Coronary artery (tissue), 2 donors: ENCODE results near the gene BICD2.
"Not testable (repeated sequence)": the region's sequence is repeated elsewhere in the genome, so short reads cannot be mapped to it uniquely, and the experiment has no call there.

Experiments used
- DNase-seq: peaks from one replicate; pipeline ENCODE4 v3.0.0-alpha.2; 2017; ENCODE audit warnings: low spot score
- H3K27ac ChIP-seq, 2 donors: fragments of 200-600 bp; sonication (generic); one replicate each; pipeline ENCODE4 v1.5.1; 2016 to 2019
- H3K4me3 ChIP-seq: fragments of 200-600 bp; sonication (generic); 2 replicates; pipeline ENCODE4 v1.5.1; 2016; ENCODE audit warnings: mild to moderate bottlenecking, moderate library complexity
- CTCF ChIP-seq: fragments of 200-600 bp; sonication (generic); IDR thresholded peaks from one replicate; pipeline ENCODE4 v1.5.1; 2019; ENCODE audit warnings: antibody characterized with exemption

The BICD2 gene

GRCh38 chr9:92798358-92798757 is 33.7 kb upstream of the BICD2 start:
- no peak overlapping the region for H3K4me3 ChIP-seq
- no peak for TF ChIP-seq CTCF
- H3K27ac ChIP-seq: no peak overlapping the region
- DNase-seq: no peak

GRCh38 chr9:92796337-92796804 is 31.7 kb upstream of the BICD2 start:
- H3K4me3 ChIP-seq, H3K27ac ChIP-seq, DNase-seq: not testable (repeated sequence)

DNA sequence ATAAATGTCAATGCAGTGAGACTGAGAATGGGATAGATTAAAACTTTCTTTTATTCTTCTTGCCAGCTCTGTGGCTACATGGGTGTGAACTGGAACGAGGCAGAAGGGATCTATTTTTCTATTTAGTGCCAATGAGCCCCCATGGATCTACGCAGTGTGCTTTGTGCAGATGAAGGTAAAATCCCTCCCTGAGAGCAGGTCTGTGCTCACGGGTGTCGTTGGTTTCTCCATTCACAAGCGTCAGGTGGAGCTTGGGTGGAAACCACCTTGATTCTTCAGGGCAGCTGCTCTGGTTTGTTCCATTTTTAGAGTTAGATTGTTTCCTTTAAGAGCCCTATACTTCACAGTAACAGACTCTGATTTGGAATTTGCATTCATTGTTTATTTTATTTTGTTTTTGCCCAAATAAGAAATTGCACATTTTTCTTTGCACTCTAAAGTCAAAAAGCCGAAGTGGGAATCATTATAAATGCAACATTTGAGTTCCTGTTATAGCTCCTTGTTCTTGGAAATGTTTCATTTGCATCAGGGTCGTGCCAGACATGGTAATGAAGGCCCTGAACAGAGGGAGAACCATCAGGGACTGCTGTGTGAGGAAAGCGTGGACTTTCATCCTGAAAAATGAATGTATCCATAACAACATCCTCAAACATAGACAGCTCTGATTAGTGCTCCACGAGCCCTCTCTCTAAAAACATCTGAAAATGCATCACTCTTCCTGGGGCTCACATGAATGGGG is 31.1 kb upstream of the BICD2 start:
- no peak overlapping the region for H3K4me3 ChIP-seq
- no peak overlapping the region for H3K27ac ChIP-seq
- no peak for DNase-seq
- TF ChIP-seq CTCF: no peak

- Histone ChIP-seq H3K4me3 (no peak overlapping the region), H3K27ac (no peak overlapping the region)
- TF ChIP-seq CTCF: no peak
- DNase-seq: no peak
Measured at GRCh38 chr9:92795000-92795399, 30.4 kb upstream of the BICD2 start.

DNA sequence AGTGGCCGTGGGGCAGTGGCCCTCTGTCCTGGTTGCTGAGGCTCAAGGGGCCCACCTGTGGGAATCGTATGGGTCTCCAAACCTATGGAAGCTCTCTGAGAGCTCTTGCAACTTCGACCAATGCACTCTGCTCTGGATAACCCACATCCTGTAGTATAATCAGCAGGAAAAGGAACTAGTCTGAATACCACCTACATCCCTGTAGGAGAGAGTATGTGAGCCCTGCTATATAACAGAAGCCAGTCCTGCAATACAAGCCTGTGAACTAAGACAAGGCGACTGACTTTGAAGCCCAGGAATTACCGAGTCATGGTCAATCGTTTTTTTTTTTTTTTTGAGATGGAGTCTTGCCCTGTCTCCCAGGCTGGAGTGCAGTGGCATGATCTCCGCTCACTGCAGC is 29.8 kb upstream of the BICD2 start:
- Histone ChIP-seq H3K27ac (no peak overlapping the region), H3K4me3 (no peak overlapping the region)
- DNase-seq: no peak
- TF ChIP-seq CTCF: no peak

DNA sequence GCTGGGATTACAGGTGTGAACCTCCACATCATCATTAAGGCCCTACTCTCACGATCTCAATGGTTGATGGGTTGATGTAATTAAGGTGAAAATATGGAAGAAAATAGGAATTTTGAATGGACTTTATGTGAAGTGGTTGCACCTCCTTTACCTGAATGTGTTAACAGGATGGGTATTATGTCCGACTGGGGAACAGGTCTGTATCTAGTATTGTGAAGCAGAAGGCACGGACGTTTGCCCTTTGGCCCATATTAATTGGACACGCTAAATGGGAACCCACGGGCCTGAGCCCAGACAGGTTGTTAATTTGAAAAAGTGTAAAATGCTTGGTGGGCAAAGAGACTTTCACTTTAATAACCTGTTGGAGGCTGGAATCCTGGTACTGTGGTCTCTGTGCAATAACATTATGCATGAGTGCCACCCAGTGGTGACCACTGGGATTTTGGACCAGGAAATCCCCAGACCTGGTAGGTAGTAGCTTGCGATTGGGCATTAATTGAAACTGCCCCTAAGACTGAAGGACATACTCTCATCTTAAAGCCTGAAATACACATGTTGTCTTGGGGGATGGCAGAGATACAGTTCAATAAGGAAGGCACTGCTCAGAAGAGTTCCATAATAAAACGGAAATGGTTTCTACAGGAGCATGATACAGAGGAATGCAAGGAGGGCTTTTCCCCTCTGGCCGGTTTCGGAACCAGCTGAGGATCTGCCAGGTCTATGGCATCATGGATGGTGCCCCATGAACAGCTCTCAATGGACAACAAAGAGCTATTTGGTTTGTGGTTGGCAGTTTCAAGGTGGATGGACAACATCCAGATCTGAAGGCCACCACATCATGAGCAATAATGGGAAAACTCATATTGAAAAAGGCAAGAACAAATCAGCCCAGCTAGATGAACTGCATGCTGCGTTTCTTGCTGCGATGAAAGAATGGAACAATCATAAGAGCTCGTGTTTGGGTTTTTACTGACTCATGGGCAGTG is 26.2 kb upstream of the BICD2 start:
- peak; percentile 61 for TF ChIP-seq CTCF
- DNase-seq: no peak
- H3K4me3 ChIP-seq: no peak overlapping the region
- no peak overlapping the region for H3K27ac ChIP-seq

GRCh38 chr9:92786298-92786697 is 21.7 kb upstream of the BICD2 start:
- H3K4me3 ChIP-seq: no peak overlapping the region
- no peak for TF ChIP-seq CTCF
- no peak for DNase-seq
- no peak overlapping the region for H3K27ac ChIP-seq
